Peyer's patch (tissue), 4 donors: ENCODE data around the gene CHRNE. TPM values are rescaled to one million over a fixed set of nuclear protein-coding genes. Genes with fewer than 3 reads are reported as not detected.

Source experiments
- DNase-seq, 3 donors: peaks; one replicate each; pipeline ENCODE4 v3.0.0-alpha.2; 2017 to 2019
- H3K27ac ChIP-seq, 4 donors: fragments of 200-600 bp; sonication (generic); one replicate each; pipeline ENCODE4 v1.5.1; 2016 to 2019
- H3K27me3 ChIP-seq, 2 donors: fragments of 200-600 bp; sonication (generic); one replicate each; pipeline ENCODE4 v1.5.1; 2019
- H3K36me3 ChIP-seq, 3 donors: fragments of 200-600 bp; sonication (generic); one replicate each; pipeline ENCODE4 v1.5.1; 2016 to 2019
- H3K4me1 ChIP-seq, 4 donors: fragments of 200-600 bp; sonication (generic); one replicate each; pipeline ENCODE4 v1.5.1; 2016 to 2019
- H3K4me3 ChIP-seq, 4 donors: fragments of 200-600 bp; sonication (generic); 1 replicate in 3 of 4; 2 replicates in 1 of 4; pipeline ENCODE4 v1.5.1; 2016 to 2019; ENCODE audit warnings: mild to moderate bottlenecking in 1 of 4
- H3K9me3 ChIP-seq, 4 donors: fragments of 200-600 bp; sonication (generic); one replicate each; pipeline ENCODE4 v1.5.1; 2016 to 2019; ENCODE audit warnings: mild to moderate bottlenecking in 1 of 4
- CTCF ChIP-seq, 6 experiments: fragments of 450-650 bp in 4 of 6; fragments of 200-600 bp in 2 of 6; sonication (generic) in 1 of 6; IDR thresholded peaks; one replicate each; pipeline ENCODE4 v1.5.1; 2017 to 2019; ENCODE audit warnings: antibody characterized with exemption in 6 of 6, mild to moderate bottlenecking in 3 of 6, moderate library complexity in 1 of 6
- POLR2A ChIP-seq, 2 donors: fragments of 450-650 bp; IDR thresholded peaks; one replicate each; pipeline ENCODE4 v1.5.1; 2017; ENCODE audit warnings: antibody characterized with exemption in 2 of 2, mild to moderate bottlenecking in 2 of 2, moderate library complexity in 2 of 2
- total RNA-seq, 4 donors: library from RNA; depleted of rRNA; stranded (reverse); fragments of >200 nt; gene quantifications; one replicate each; pipeline ENCODE4 v1.1.0, GENCODE V29; 2016

CHRNE gene
- total RNA-seq, 4 donors from 2014 or later = not detected

- H3K27me3 ChIP-seq = no peaks in the 10 kb centered on the region
- H3K27ac ChIP-seq = peak overlapping the region; percentile 96 to 99 (median 98)
- peak overlapping the region; percentile 95 to 100 (median 98) for H3K4me3 ChIP-seq
- H3K4me1 ChIP-seq = peaks cover 4 to 40% (median 31%) of the 10 kb centered on the region in 4 donors
- TF ChIP-seq CTCF (IDR thresholded peaks at IDR 0.05) (peak in 1 of 6 experiments; percentile 3), POLR2A (IDR thresholded peaks at IDR 0.05) (peak; percentile 42 to 66)
- peak; percentile 76 to 92 (median 91) for DNase-seq
- no peaks in the 10 kb centered on the region for H3K9me3 ChIP-seq
- H3K36me3 ChIP-seq = peaks cover 0 to 25% (median 0%) of the 10 kb centered on the region in 3 donors
Measured at GRCh38 chr17:4948931-4949320, 46.0 kb upstream of the CHRNE start.

GRCh38 chr17:4948166-4948930 lies 45.5 kb upstream of the CHRNE start, which contains the start of gene PFN1:
PFN1 (minus strand) TSS chr17:4948530; CDS start chr17:4948394, 136 bp downstream.
- Histone ChIP-seq H3K4me3 (peak within 1 kb of the TSS; percentile 95 to 100 (median 98)), H3K4me1 (peaks cover 4 to 45% (median 34%) of the 10 kb centered on the region in 4 donors), H3K27me3 (no peaks in the 10 kb centered on the region), H3K36me3 (peaks cover 0 to 31% (median 0%) of the 10 kb centered on the region in 3 donors), H3K27ac (peak within 1 kb of the TSS; percentile 96 to 99 (median 98)), H3K9me3 (no peaks in the 10 kb centered on the region)
- TF ChIP-seq CTCF (IDR thresholded peaks at IDR 0.05) = peak in 1 of 6 experiments; percentile 9
- TF ChIP-seq POLR2A (IDR thresholded peaks at IDR 0.05) = peak; percentile 97
- DNase-seq = peak; percentile 93 to 97 (median 96)

GRCh38 chr17:4947411-4948165 lies 44.7 kb upstream of the CHRNE start:
- H3K9me3 ChIP-seq = no peaks in the 10 kb centered on the region
- H3K27ac ChIP-seq = peak overlapping the region; percentile 96 to 99 (median 98)

GRCh38 chr17:4947010-4947410 lies 44.1 kb upstream of the CHRNE start:
- TF ChIP-seq POLR2A (IDR thresholded peaks at IDR 0.05) = no peak
- no peak for TF ChIP-seq CTCF (IDR thresholded peaks at IDR 0.05)
- DNase-seq = peak in 1 of 3 donors; percentile 37
- peaks cover 4 to 59% (median 37%) of the 10 kb centered on the region in 4 donors for H3K4me1 ChIP-seq

More at GRCh38 chr17:4947411-4948165, 44.7 kb upstream of the CHRNE start:
- Histone ChIP-seq H3K4me1 (peaks cover 4 to 53% (median 35%) of the 10 kb centered on the region in 4 donors), H3K36me3 (peaks cover 0 to 39% (median 0%) of the 10 kb centered on the region in 3 donors), H3K27me3 (no peaks in the 10 kb centered on the region), H3K4me3 (peak overlapping the region; percentile 95 to 100 (median 98))
- TF ChIP-seq POLR2A (IDR thresholded peaks at IDR 0.05) (no peak), CTCF (IDR thresholded peaks at IDR 0.05) (no peak)
- DNase-seq = peak; percentile 64 to 87 (median 83)

GRCh38 chr17:4946312-4946976 lies 43.5 kb upstream of the CHRNE start:
- Histone ChIP-seq H3K4me3 (peak overlapping the region; percentile 95 to 100 (median 98)), H3K4me1 (peaks cover 4 to 64% (median 43%) of the 10 kb centered on the region in 4 donors), H3K36me3 (peaks cover 0 to 45% (median 0%) of the 10 kb centered on the region in 3 donors), H3K9me3 (no peaks in the 10 kb centered on the region), H3K27me3 (no peaks in the 10 kb centered on the region), H3K27ac (peak overlapping the region; percentile 96 to 99 (median 98))
- DNase-seq = no peak
- no peak for TF ChIP-seq CTCF (IDR thresholded peaks at IDR 0.05)
- no peak for TF ChIP-seq POLR2A (IDR thresholded peaks at IDR 0.05)

More at GRCh38 chr17:4947010-4947410, 44.1 kb upstream of the CHRNE start:
- H3K9me3 ChIP-seq = no peaks in the 10 kb centered on the region
- H3K36me3 ChIP-seq = peaks cover 0 to 44% (median 0%) of the 10 kb centered on the region in 3 donors
- H3K4me3 ChIP-seq = peak overlapping the region; percentile 95 to 100 (median 98)
- H3K27ac ChIP-seq = peak overlapping the region; percentile 96 to 99 (median 98)
- H3K27me3 ChIP-seq = no peaks in the 10 kb centered on the region
